ENCODE measurements around the gene TCF12. TPM values are rescaled to one million over a fixed set of nuclear protein-coding genes. Genes with fewer than 3 reads are reported as not detected.
"Not testable (repeated sequence)": the region's sequence is repeated elsewhere in the genome, so short reads cannot be mapped to it uniquely, and the experiment has no call there.

Gene TCF12
- total RNA-seq, 4 donors from 2014 or later, result 108 to 177 (median 148) TPM

- no peak for DNase-seq (ENCODE audit: extremely low spot score)
- no peaks in the 10 kb centered on the region for H3K27me3 ChIP-seq
- no peaks in the 10 kb centered on the region for H3K4me1 ChIP-seq
- 88% methylated on average over 1 of the region's 1 CpG for WGBS
- no peaks in the 10 kb centered on the region for H3K9me3 ChIP-seq
- no peak overlapping the region for H3K27ac ChIP-seq (replicated peaks in 1 of 4)
- no peak overlapping the region for H3K4me3 ChIP-seq
- peaks cover 0 to 14% (median 0%) of the 10 kb centered on the region in 4 donors for H3K36me3 ChIP-seq
- intact Hi-C loops (cut with DNase I), result no loop called here
- TF ChIP-seq, protein P1, sequence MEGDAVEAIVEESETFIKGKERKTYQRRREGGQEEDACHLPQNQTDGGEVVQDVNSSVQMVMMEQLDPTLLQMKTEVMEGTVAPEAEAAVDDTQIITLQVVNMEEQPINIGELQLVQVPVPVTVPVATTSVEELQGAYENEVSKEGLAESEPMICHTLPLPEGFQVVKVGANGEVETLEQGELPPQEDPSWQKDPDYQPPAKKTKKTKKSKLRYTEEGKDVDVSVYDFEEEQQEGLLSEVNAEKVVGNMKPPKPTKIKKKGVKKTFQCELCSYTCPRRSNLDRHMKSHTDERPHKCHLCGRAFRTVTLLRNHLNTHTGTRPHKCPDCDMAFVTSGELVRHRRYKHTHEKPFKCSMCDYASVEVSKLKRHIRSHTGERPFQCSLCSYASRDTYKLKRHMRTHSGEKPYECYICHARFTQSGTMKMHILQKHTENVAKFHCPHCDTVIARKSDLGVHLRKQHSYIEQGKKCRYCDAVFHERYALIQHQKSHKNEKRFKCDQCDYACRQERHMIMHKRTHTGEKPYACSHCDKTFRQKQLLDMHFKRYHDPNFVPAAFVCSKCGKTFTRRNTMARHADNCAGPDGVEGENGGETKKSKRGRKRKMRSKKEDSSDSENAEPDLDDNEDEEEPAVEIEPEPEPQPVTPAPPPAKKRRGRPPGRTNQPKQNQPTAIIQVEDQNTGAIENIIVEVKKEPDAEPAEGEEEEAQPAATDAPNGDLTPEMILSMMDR (IDR thresholded peaks at IDR 0.05), result no peak
- no peak for TF ChIP-seq EP300 (IDR thresholded peaks at IDR 0.05)
- TF ChIP-seq POLR2AphosphoS5 (IDR thresholded peaks at IDR 0.05), result no peak
- no peak for TF ChIP-seq POLR2A (IDR thresholded peaks at IDR 0.05; ENCODE audit: low read depth)
Measured at GRCh38 chr15:57097246-57097645, 178.8 kb downstream of the TCF12 start.

DNA sequence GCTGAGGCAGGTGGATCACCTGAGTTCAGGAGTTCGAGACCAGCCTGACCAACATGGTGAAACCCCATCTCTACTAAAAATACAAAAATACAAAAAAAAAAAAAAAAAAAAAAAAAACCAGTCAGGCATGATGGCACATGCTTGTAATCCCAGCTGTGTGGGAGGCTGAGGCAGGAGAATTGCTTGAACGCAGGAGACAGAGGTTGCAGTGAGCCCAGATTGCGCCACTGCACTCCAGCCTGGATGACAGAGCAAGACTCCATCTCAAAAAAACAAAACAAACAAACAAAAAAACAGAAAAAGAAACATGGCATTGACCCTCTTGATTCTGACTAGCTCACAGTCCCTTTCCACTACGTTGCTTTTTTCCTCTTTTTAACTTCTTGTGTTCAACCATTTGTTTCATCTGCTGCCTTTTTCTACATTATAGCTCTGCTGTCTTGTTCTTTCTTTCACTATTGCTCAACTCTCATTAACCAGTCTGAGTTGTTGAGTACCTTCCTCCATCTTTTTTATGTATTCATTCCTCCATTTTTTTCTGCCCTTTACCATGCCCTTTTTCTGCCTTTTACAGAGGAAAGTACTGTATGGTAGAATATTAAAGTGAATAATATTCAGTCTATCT is 179.6 kb downstream of the TCF12 start:
- H3K9me3 ChIP-seq; H3K36me3 ChIP-seq; DNase-seq (ENCODE audit: extremely low spot score); H3K4me1 ChIP-seq; H3K27ac ChIP-seq (replicated peaks in 1 of 4); intact Hi-C loops (cut with DNase I); H3K4me3 ChIP-seq; H3K27me3 ChIP-seq: not testable (repeated sequence)
- whole genome bisulfite sequencing, result 88% methylated on average over 4 of the region's 4 CpGs

DNA sequence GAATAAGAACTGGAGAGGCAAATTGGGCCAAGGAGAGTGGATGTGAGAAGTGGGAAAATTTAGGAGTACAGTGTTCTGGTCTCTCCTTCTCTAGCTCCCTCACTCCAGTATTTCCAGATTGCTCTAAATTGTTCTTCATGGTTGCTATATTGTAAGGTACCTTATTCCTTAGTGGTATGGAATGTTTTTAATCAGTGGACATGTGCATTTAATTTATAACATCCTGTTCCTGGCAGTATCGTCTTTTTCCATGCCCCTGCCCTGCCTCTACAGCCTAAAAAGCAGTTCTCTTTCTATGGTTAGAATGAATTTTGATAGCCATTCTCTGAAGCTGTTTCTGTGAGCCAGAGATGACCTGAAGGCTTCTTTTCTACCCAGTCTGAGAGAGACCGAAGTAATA is 180.5 kb downstream of the TCF12 start:
- intact Hi-C loops (cut with DNase I), result no loop called here
- WGBS, result 75% methylated on average over 2 of the region's 2 CpGs
- H3K4me1 ChIP-seq, result no peaks in the 10 kb centered on the region
- peaks cover 0 to 2% (median 0%) of the 10 kb centered on the region in 4 donors for H3K36me3 ChIP-seq
- DNase-seq (ENCODE audit: extremely low spot score), result no peak
- H3K27ac ChIP-seq (replicated peaks in 1 of 4), result no peak overlapping the region
- H3K9me3 ChIP-seq, result no peaks in the 10 kb centered on the region
- no peak overlapping the region for H3K4me3 ChIP-seq
- TF ChIP-seq, protein P1 (IDR thresholded peaks at IDR 0.05), result no peak
- TF ChIP-seq POLR2A (IDR thresholded peaks at IDR 0.05; ENCODE audit: low read depth), result no peak
- no peak for TF ChIP-seq EP300 (IDR thresholded peaks at IDR 0.05)
- TF ChIP-seq POLR2AphosphoS5 (IDR thresholded peaks at IDR 0.05), result no peak
- no peaks in the 10 kb centered on the region for H3K27me3 ChIP-seq

- WGBS, result 81% methylated on average over 4 of the region's 4 CpGs
- no peak for DNase-seq (ENCODE audit: extremely low spot score)
- H3K4me1 ChIP-seq, result no peaks in the 10 kb centered on the region
- no peaks in the 10 kb centered on the region for H3K36me3 ChIP-seq
- intact Hi-C loops (cut with DNase I), result no loop called here
- no peak for TF ChIP-seq POLR2AphosphoS5 (IDR thresholded peaks at IDR 0.05)
- TF ChIP-seq EP300 (IDR thresholded peaks at IDR 0.05), result no peak
- TF ChIP-seq POLR2A (IDR thresholded peaks at IDR 0.05; ENCODE audit: low read depth), result no peak
- TF ChIP-seq, protein P1 (IDR thresholded peaks at IDR 0.05), result no peak
- no peaks in the 10 kb centered on the region for H3K9me3 ChIP-seq
- H3K27ac ChIP-seq (replicated peaks in 1 of 4), result no peak overlapping the region
- no peak overlapping the region for H3K4me3 ChIP-seq
- H3K27me3 ChIP-seq, result no peaks in the 10 kb centered on the region
Measured at GRCh38 chr15:57100136-57100539, 181.7 kb downstream of the TCF12 start.

DNA sequence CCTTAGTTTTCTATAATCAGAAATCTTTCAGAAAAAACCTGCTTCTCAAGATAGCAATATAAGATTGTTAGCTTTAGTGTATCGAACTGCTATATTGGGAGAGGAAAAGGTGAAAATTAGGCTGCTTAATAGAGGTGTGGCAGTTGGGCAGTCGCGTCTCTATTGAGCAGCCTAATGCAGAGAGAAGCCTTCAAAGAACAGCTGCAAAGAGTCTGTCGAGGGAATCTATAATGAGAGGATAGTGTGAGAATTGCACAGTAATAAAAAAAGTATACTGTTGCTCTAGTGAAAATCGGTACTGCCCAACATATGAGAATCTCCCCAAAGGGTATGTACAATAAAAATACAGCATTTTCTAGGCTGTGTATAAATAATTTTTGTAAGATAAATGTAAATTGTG is 184.4 kb downstream of the TCF12 start:
- TF ChIP-seq POLR2A (IDR thresholded peaks at IDR 0.05; ENCODE audit: low read depth), result no peak
- DNase-seq (ENCODE audit: extremely low spot score), result no peak
- no peak overlapping the region for H3K4me3 ChIP-seq
- no peaks in the 10 kb centered on the region for H3K27me3 ChIP-seq
- WGBS, result 86% methylated on average over 5 of the region's 5 CpGs
- H3K36me3 ChIP-seq, result no peaks in the 10 kb centered on the region
- intact Hi-C loops (cut with DNase I), result no loop called here
- no peaks in the 10 kb centered on the region for H3K4me1 ChIP-seq
- H3K9me3 ChIP-seq, result no peaks in the 10 kb centered on the region
- no peak overlapping the region for H3K27ac ChIP-seq (replicated peaks in 1 of 4)

DNA sequence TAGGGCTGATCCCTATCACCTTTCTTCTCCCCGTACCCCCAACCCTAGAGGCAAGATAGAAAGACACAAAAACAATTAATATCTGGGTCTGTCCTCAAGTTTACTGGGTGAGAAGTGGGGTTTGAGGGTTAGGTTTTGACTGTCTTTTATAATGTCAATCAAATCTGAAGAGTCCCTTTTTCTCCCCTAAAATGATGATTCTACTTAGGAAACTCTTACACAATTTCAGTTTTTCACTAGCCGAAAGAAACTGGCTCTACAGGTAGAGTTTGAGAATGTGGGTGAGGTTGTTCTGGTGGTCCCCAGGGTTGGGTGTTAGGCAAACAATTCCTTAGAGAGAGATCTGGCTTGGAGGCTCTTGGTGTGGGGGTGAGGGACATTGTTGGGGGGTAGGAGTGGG is 189.9 kb downstream of the TCF12 start:
- H3K27ac ChIP-seq (replicated peaks in 1 of 4), result no peak overlapping the region
- WGBS, result 97% methylated on average over 2 of the region's 2 CpGs
- no peaks in the 10 kb centered on the region for H3K9me3 ChIP-seq
- H3K27me3 ChIP-seq, result no peaks in the 10 kb centered on the region
- no peaks in the 10 kb centered on the region for H3K36me3 ChIP-seq
- peaks cover 0 to 32% (median 21%) of the 10 kb centered on the region in 4 donors for H3K4me1 ChIP-seq
- no peak overlapping the region for H3K4me3 ChIP-seq
- intact Hi-C loops (cut with DNase I), result no loop called here
- no peak for DNase-seq (ENCODE audit: extremely low spot score)
- TF ChIP-seq, protein P1 (IDR thresholded peaks at IDR 0.05), result no peak
- TF ChIP-seq POLR2A (IDR thresholded peaks at IDR 0.05; ENCODE audit: low read depth), result no peak
- no peak for TF ChIP-seq EP300 (IDR thresholded peaks at IDR 0.05)
- TF ChIP-seq POLR2AphosphoS5 (IDR thresholded peaks at IDR 0.05), result no peak

Measured in esophagus muscularis mucosa (tissue), 4 donors.